HG02610 (cell line): Measurements from ENCODE around the gene OR5AN1.

Experiments used
- ATAC-seq: cut with Tn5 transposase; IDR thresholded peaks from one replicate; pipeline ENCODE4 v1.9.1; 2021; ENCODE audit warnings: mild to moderate bottlenecking, moderate library complexity; ENCODE audit not compliant: unreplicated experiment

Gene OR5AN1

DNA sequence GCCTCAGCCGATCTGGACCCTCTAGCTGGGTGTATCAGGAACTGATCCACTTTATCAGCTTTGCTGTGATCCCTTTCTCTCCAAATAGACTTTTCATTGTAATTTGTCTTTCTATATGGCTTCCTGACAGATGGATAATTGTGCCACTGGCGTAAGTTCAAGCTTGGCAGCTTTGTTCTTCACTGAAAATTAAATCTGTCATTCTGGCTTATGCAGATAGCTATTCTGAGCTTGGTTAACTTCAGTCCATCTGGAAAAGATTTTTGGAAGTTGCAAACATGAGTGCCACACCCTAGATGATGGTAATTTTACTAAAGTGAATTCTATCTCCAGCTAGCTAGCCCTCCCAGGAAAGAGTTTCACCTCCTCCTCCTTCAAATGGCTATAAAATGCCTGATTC, 59.5 kb downstream of the OR5AN1 start:
- ATAC-seq, result no peak
